H1 (cell line): Measurements from ENCODE around the gene UBR7.

Source experiments
- EGR1 ChIP-seq: IDR thresholded peaks from 2 replicates; pipeline ENCODE4 v1.6.1; 2011; ENCODE audit warnings: low read depth, low read length, borderline replicate concordance
- POLR2A ChIP-seq, 2 experiments: IDR thresholded peaks; 1 replicate in 1 of 2; 2 replicates in 1 of 2; pipeline ENCODE4 v1.6.1; 2011; ENCODE audit warnings: low read depth in 2 of 2, low read length in 2 of 2, mild to moderate bottlenecking in 2 of 2; ENCODE audit errors: control extremely low read depth in 1 of 2
- RAD21 ChIP-seq, 2 experiments: IDR thresholded peaks in 1 of 2; conservative IDR thresholded peaks in 1 of 2; 2 replicates each; pipeline ENCODE4 v1.6.1; 2011; ENCODE audit warnings: low read depth in 2 of 2, low read length in 2 of 2, improper control_type of control experiment in 1 of 2, inconsistent platforms in 1 of 2, mild to moderate bottlenecking in 1 of 2, moderate library complexity in 1 of 2
- RNF2 ChIP-seq: fragments of 200-900, 300-1000 bp; sonication (generic); IDR thresholded peaks from 2 replicates; pipeline ENCODE4 v1.7.1; 2016; ENCODE audit warnings: borderline replicate concordance, low read depth, mild to moderate bottlenecking, antibody characterized with exemption, low read length; ENCODE audit not compliant: poor library complexity, severe bottlenecking; ENCODE audit errors: missing control alignments
- SP4 ChIP-seq: IDR thresholded peaks from 2 replicates; pipeline ENCODE4 v1.6.1; 2012; ENCODE audit warnings: low read length, inconsistent platforms
- SUZ12 ChIP-seq: fragments of 200-600 bp; sonication (generic); IDR thresholded peaks from 2 replicates; pipeline ENCODE4 v1.6.1; 2012; ENCODE audit warnings: mild to moderate bottlenecking, inconsistent platforms, low read length, moderate library complexity, mixed read lengths
- TCF12 ChIP-seq: IDR thresholded peaks from 2 replicates; pipeline ENCODE4 v1.6.1; 2011; ENCODE audit warnings: low read depth, mild to moderate bottlenecking, low read length
- YY1 ChIP-seq: IDR thresholded peaks from 2 replicates; pipeline ENCODE4 v1.6.1; 2011; ENCODE audit warnings: low read depth, mild to moderate bottlenecking, low read length
- TF ChIP-seq, protein P1 (sequence below), 3 experiments: IDR thresholded peaks; 1 replicate in 2 of 3; 2 replicates in 1 of 3; pipeline versions ENCODE4 v1.5.1 to v1.6.1; 2011; ENCODE audit warnings: low read length in 3 of 3, mild to moderate bottlenecking in 3 of 3, inconsistent platforms in 2 of 3, low read depth in 1 of 3, moderate library complexity in 1 of 3; ENCODE audit not compliant: insufficient read depth in 1 of 3; ENCODE audit errors: control extremely low read depth in 1 of 3
- TF ChIP-seq, protein P2 (sequence below): IDR thresholded peaks from 2 replicates; pipeline ENCODE4 v1.6.1; 2012; ENCODE audit warnings: inconsistent platforms

DNA sequence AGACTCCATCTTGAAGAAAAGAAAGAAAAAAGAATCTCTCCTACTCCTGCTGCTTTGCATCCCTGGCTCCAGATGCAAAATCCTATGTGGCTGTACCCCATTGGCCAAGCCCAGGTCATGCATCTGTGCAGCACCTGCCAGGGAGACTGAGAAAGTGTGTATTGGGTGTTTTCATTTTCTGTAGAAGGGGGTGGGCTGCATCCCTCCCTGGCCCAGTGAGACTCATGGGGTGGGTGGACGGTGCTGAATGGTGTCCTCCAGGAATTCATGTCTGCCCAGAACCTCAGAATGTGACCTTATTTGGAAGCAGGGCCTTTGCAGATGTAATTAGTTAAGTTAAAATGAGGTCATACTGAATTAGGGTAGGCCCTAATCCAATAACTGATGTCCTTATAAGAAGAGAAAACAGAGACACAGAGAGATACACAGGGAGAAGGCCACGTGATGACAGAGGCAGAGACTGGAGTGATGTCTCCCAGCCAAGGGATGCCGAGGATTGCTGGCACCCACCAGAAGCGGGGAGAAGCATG is 45.6 kb upstream of the UBR7 start:
- TF ChIP-seq RNF2, result no peak
- TF ChIP-seq, protein P1, sequence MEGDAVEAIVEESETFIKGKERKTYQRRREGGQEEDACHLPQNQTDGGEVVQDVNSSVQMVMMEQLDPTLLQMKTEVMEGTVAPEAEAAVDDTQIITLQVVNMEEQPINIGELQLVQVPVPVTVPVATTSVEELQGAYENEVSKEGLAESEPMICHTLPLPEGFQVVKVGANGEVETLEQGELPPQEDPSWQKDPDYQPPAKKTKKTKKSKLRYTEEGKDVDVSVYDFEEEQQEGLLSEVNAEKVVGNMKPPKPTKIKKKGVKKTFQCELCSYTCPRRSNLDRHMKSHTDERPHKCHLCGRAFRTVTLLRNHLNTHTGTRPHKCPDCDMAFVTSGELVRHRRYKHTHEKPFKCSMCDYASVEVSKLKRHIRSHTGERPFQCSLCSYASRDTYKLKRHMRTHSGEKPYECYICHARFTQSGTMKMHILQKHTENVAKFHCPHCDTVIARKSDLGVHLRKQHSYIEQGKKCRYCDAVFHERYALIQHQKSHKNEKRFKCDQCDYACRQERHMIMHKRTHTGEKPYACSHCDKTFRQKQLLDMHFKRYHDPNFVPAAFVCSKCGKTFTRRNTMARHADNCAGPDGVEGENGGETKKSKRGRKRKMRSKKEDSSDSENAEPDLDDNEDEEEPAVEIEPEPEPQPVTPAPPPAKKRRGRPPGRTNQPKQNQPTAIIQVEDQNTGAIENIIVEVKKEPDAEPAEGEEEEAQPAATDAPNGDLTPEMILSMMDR (IDR thresholded peaks at IDR 0.05; ENCODE audit: control extremely low read depth in 1 of 3, insufficient read depth in 1 of 3, low read depth in 1 of 3, low read length in 3 of 3), result no peak
- no peak for TF ChIP-seq RAD21 (IDR thresholded peaks at IDR 0.05 in 1 of 2, conservative IDR thresholded peaks at IDR 0.05 in 1 of 2; ENCODE audit: low read depth in 2 of 2, low read length in 2 of 2)
- TF ChIP-seq POLR2A (IDR thresholded peaks at IDR 0.05; ENCODE audit: control extremely low read depth in 1 of 2, low read depth in 2 of 2, low read length in 2 of 2), result no peak
- TF ChIP-seq TCF12, result no peak
- TF ChIP-seq SP4, result no peak
- TF ChIP-seq SUZ12, result no peak
- TF ChIP-seq, protein P2, sequence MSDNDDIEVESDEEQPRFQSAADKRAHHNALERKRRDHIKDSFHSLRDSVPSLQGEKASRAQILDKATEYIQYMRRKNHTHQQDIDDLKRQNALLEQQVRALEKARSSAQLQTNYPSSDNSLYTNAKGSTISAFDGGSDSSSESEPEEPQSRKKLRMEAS, result no peak
- TF ChIP-seq YY1, result no peak
- TF ChIP-seq EGR1, result no peak
